Measurements from ENCODE around the gene ADAMTSL2. TPM values are rescaled to one million over a fixed set of nuclear protein-coding genes. Genes with fewer than 3 reads are reported as not detected.

Gene ADAMTSL2
- total RNA-seq, 1 experiment from 2014 or later, result 0.87 TPM

DNA sequence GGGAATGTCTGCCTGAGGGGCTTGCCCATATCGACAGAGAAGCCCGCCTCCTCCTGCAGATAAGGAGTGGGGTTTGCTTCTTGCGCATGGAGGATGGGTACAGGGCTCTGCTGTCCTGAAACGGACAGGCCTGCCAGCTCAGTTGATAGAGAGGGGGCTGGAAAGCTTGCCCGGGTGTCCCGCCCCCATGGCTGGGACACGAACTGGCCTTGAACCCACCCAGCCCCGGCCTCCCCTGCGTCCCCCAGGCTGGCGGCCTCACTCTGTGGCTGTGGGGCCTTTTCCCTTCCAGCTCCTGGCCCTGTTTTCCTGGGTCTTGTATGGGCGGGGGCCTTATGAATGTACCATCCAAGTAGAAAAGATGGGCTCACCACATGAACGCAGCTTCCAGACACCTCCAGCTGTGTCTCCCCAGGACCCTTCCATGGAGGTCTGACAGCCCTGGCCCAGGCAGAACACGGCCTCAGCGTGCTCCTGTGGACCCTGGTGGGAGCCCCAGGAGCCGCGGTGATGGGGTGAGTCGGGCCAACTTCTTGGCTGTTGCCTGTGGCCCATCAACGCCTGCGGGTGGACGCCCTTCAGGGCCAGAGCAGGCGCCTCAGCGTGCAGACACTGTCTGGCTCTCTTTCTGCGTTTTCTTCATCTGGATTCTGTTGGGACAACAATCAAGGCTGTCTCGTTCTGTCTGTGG lies 39.7 kb upstream of the ADAMTSL2 start (continued):
- TF ChIP-seq, protein P1, sequence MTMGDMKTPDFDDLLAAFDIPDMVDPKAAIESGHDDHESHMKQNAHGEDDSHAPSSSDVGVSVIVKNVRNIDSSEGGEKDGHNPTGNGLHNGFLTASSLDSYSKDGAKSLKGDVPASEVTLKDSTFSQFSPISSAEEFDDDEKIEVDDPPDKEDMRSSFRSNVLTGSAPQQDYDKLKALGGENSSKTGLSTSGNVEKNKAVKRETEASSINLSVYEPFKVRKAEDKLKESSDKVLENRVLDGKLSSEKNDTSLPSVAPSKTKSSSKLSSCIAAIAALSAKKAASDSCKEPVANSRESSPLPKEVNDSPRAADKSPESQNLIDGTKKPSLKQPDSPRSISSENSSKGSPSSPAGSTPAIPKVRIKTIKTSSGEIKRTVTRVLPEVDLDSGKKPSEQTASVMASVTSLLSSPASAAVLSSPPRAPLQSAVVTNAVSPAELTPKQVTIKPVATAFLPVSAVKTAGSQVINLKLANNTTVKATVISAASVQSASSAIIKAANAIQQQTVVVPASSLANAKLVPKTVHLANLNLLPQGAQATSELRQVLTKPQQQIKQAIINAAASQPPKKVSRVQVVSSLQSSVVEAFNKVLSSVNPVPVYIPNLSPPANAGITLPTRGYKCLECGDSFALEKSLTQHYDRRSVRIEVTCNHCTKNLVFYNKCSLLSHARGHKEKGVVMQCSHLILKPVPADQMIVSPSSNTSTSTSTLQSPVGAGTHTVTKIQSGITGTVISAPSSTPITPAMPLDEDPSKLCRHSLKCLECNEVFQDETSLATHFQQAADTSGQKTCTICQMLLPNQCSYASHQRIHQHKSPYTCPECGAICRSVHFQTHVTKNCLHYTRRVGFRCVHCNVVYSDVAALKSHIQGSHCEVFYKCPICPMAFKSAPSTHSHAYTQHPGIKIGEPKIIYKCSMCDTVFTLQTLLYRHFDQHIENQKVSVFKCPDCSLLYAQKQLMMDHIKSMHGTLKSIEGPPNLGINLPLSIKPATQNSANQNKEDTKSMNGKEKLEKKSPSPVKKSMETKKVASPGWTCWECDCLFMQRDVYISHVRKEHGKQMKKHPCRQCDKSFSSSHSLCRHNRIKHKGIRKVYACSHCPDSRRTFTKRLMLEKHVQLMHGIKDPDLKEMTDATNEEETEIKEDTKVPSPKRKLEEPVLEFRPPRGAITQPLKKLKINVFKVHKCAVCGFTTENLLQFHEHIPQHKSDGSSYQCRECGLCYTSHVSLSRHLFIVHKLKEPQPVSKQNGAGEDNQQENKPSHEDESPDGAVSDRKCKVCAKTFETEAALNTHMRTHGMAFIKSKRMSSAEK (CRISPR knock-in tag; IDR thresholded peaks at IDR 0.05; ENCODE audit: borderline replicate concordance), result no peak
- TF ChIP-seq ZNF671 (CRISPR knock-in tag; IDR thresholded peaks at IDR 0.05) (no peak), JUN (CRISPR knock-in tag; IDR thresholded peaks at IDR 0.05) (no peak), OVOL2 (CRISPR knock-in tag; IDR thresholded peaks at IDR 0.05; ENCODE audit: borderline replicate concordance) (no peak)

DNA sequence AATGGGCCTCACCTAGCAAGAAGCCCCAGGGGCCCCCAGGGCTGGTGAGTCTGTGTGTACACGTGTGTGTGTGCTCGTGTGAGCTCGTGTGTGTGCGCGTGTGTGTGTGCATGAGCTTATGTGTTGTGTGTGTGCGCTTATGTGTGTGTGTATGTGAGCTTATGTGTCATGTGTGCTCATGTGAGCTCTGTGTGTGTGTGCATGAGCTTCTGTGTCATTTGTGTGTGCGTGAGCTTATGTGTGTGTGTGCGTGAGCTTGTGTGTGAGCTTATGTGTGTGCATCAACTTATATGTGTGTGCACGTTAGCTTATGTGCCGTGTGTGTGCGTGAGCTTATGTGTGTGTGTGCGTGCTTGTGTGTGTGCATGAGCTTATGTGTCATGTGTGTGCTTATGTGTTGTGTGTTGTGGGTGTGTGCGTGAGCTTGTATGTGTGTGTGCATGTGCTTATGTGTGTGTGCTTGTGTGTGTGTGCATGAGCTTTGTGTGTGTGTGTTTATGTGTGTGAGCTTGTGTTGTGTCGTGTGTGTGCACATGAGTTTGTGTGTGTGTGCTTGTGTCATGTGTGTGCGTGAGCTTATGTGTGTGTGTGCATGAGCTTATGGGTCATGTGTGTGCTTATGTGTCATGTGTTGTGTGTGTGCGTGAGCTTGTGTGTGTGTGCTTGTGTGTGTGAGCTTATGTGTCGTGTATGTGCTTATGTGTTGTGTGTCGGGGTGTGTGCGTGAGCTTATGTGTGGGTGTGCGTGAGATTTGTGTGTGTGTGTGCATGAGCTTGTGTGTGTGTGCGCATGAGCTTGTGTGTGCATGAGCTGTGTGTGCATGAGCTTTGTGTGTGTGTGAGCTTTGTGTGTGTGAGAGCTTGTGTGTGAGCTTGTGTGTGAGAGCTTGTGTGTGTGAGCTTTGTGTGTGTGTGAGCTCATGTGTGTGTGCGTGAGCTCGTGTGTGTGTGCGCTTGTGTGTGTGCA lies 38.9 kb upstream of the ADAMTSL2 start:
- no peaks in the 10 kb centered on the region for H3K36me3 Mint-ChIP-seq
- no peaks in the 10 kb centered on the region for H3K27me3 Mint-ChIP-seq (ENCODE audit: low read depth)
- ChIA-PET POLR2A (no interaction called here), CTCF (interaction anchor here (0.7 to 2.4 kb wide), 6 partner anchors 9 to 533 kb away, joined by 3 to 11 read pairs (median 4); no protein-coding TSS in a partner anchor)
- peaks cover 7% of the 10 kb centered on the region for H3K9me3 Mint-ChIP-seq
- no peaks in the 10 kb centered on the region for H3K4me1 Mint-ChIP-seq
- no peak for ATAC-seq
- TF ChIP-seq, protein P2, sequence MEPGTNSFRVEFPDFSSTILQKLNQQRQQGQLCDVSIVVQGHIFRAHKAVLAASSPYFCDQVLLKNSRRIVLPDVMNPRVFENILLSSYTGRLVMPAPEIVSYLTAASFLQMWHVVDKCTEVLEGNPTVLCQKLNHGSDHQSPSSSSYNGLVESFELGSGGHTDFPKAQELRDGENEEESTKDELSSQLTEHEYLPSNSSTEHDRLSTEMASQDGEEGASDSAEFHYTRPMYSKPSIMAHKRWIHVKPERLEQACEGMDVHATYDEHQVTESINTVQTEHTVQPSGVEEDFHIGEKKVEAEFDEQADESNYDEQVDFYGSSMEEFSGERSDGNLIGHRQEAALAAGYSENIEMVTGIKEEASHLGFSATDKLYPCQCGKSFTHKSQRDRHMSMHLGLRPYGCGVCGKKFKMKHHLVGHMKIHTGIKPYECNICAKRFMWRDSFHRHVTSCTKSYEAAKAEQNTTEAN (CRISPR knock-in tag; IDR thresholded peaks at IDR 0.05), result no peak
- TF ChIP-seq, protein P3, sequence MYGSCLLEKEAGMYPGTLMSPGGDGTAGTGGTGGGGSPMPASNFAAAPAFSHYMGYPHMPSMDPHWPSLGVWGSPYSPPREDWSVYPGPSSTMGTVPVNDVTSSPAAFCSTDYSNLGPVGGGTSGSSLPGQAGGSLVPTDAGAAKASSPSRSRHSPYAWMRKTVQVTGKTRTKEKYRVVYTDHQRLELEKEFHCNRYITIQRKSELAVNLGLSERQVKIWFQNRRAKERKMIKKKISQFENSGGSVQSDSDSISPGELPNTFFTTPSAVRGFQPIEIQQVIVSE (CRISPR knock-in tag; IDR thresholded peaks at IDR 0.05; ENCODE audit: borderline replicate concordance), result no peak
- TF ChIP-seq ZNF423 (CRISPR knock-in tag; IDR thresholded peaks at IDR 0.05) (no peak), RELA (CRISPR knock-in tag; IDR thresholded peaks at IDR 0.05; ENCODE audit: borderline replicate concordance) (no peak), NR1H2 (CRISPR knock-in tag; IDR thresholded peaks at IDR 0.05) (no peak), ZBTB21 (CRISPR knock-in tag; IDR thresholded peaks at IDR 0.05; ENCODE audit: borderline replicate concordance) (no peak), NFYB (CRISPR knock-in tag; conservative IDR thresholded peaks at IDR 0.05; ENCODE audit: low read depth) (no peak), ZNF138 (CRISPR knock-in tag; conservative IDR thresholded peaks at IDR 0.05) (no peak), ELF4 (CRISPR knock-in tag; IDR thresholded peaks at IDR 0.05; ENCODE audit: low read depth) (no peak), JUN (CRISPR knock-in tag; IDR thresholded peaks at IDR 0.05) (no peak)
- TF ChIP-seq, protein P4, sequence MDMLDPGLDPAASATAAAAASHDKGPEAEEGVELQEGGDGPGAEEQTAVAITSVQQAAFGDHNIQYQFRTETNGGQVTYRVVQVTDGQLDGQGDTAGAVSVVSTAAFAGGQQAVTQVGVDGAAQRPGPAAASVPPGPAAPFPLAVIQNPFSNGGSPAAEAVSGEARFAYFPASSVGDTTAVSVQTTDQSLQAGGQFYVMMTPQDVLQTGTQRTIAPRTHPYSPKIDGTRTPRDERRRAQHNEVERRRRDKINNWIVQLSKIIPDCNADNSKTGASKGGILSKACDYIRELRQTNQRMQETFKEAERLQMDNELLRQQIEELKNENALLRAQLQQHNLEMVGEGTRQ (CRISPR knock-in tag; IDR thresholded peaks at IDR 0.05), result no peak
- TF ChIP-seq, protein P5, sequence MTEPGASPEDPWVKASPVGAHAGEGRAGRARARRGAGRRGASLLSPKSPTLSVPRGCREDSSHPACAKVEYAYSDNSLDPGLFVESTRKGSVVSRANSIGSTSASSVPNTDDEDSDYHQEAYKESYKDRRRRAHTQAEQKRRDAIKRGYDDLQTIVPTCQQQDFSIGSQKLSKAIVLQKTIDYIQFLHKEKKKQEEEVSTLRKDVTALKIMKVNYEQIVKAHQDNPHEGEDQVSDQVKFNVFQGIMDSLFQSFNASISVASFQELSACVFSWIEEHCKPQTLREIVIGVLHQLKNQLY (CRISPR knock-in tag; IDR thresholded peaks at IDR 0.05), result no peak
- no peak for DNase-seq (ENCODE audit: low spot score)
- H3K27ac Mint-ChIP-seq, result no peak overlapping the region
- no peak overlapping the region for H3K4me3 Mint-ChIP-seq
